NT2/D1 (cell line): ENCODE results near the gene BHLHE23.
A peak's percentile ranks its signal among the peaks of the same experiment; 100 is the strongest.

Experiments used
- SUZ12 ChIP-seq: IDR thresholded peaks from 2 replicates; pipeline ENCODE4 v1.6.1; 2011; ENCODE audit not compliant: insufficient read length, insufficient read depth; ENCODE audit errors: extremely low read depth
- YY1 ChIP-seq: IDR thresholded peaks from 2 replicates; pipeline ENCODE4 v1.6.1; 2011; ENCODE audit not compliant: insufficient read length, insufficient read depth

DNA sequence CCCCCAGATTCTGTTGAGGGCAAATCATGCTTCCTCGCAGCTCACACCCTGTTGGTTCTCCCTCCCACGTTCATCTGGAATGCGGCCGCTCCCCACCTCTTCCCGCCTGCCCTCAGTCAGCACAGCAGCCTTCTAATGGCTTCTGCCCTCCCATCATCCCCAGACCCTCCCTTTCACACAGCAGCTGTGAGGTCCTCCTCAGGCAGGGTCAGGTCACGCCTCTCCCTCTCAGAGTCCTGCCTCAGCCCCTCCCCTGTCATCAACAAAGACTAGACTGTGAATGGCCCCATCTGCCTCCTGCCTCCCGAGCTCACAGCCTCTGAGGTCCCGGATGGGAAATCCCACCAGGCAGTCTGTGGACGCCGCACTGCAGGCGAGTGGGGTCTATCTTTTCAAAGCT, 7.9 kb upstream of the BHLHE23 start:
- TF ChIP-seq SUZ12: no peak
- peak; percentile 35 for TF ChIP-seq YY1
